Subcutaneous adipose tissue (tissue), 4 donors: ENCODE results near the gene ETV7. TPM values are rescaled to one million over a fixed set of nuclear protein-coding genes. Genes with fewer than 3 reads are reported as not detected.

Experiments used
- CTCF ChIP-seq: fragments of 450-650 bp; IDR thresholded peaks from one replicate; pipeline ENCODE4 v1.5.1; 2016; ENCODE audit warnings: low read depth, mild to moderate bottlenecking, control low read depth, antibody characterized with exemption, moderate library complexity
- total RNA-seq, 4 donors: library from RNA; depleted of rRNA; stranded (reverse); fragments of >200 nt; gene quantifications; one replicate each; pipeline ENCODE4 v1.1.0, GENCODE V29; 2016

ETV7 gene
- 1 to 10 TPM in 1 of 4 donors, under 1 TPM in 3; 0.44 to 1.6 (median 0.54) TPM for total RNA-seq

GRCh38 chr6:36387440-36388303 is at the start of gene ETV7:
ETV7 (minus strand) TSS chr6:36387669; CDS start chr6:36387541, 128 bp downstream.
- no peak for TF ChIP-seq CTCF

GRCh38 chr6:36436466-36436865 is 49.0 kb upstream of the ETV7 start:
- no peak for TF ChIP-seq CTCF

GRCh38 chr6:36432151-36432671 is 44.7 kb upstream of the ETV7 start:
- TF ChIP-seq CTCF, result no peak

GRCh38 chr6:36431197-36431596 is 43.7 kb upstream of the ETV7 start:
- TF ChIP-seq CTCF, result no peak

GRCh38 chr6:36430351-36430750 is 42.9 kb upstream of the ETV7 start:
- TF ChIP-seq CTCF, result no peak

- TF ChIP-seq CTCF, result no peak
These were observed 41.4 kb upstream of the ETV7 start for GRCh38 chr6:36428911-36429310.

GRCh38 chr6:36426622-36427021 is 39.2 kb upstream of the ETV7 start:
- no peak for TF ChIP-seq CTCF
